Neural cell (in vitro differentiated cells): Measurements from ENCODE around the gene STUM. TPM values are rescaled to one million over a fixed set of nuclear protein-coding genes. Genes with fewer than 3 reads are reported as not detected.
"Not testable (repeated sequence)": the region's sequence is repeated elsewhere in the genome, so short reads cannot be mapped to it uniquely, and the experiment has no call there.

Source experiments
- H2AFZ ChIP-seq: fragments of 200-600, 300-800 bp; sonication (generic), shearing (Covaris generic); 2 replicates; pipeline ENCODE4 v1.6.0; 2014; ENCODE audit warnings: low read depth, mild to moderate bottlenecking, antibody characterized with exemption, low read length, moderate library complexity
- H3F3A ChIP-seq: fragments of 200-600 bp; shearing (Covaris generic); 2 replicates; pipeline ENCODE4 v1.6.1; 2016; ENCODE audit warnings: mild to moderate bottlenecking, moderate library complexity, mixed read lengths, antibody characterized with exemption, low read length; ENCODE audit not compliant: insufficient read depth, poor library complexity, severe bottlenecking
- H3K27ac ChIP-seq: fragments of 200-600, 300-800 bp; sonication (generic), shearing (Covaris generic); 2 replicates; pipeline ENCODE4 v1.5.1; 2014; ENCODE audit warnings: mild to moderate bottlenecking, low read length, moderate library complexity
- H3K27me3 ChIP-seq: fragments of 300-800, 200-600 bp; sonication (generic), shearing (Covaris generic); 2 replicates; pipeline ENCODE4 v1.6.0; 2014; ENCODE audit warnings: mild to moderate bottlenecking, low read depth, low read length, moderate library complexity; ENCODE audit not compliant: insufficient read depth
- H3K36me3 ChIP-seq: fragments of 300-800, 200-600 bp; sonication (generic), shearing (Covaris generic); 2 replicates; pipeline ENCODE4 v1.5.1; 2014; ENCODE audit warnings: mild to moderate bottlenecking, antibody characterized with exemption, low read length, moderate library complexity; ENCODE audit not compliant: insufficient read depth
- H3K4me2 ChIP-seq: fragments of 300-800, 200-600 bp; sonication (generic), shearing (Covaris generic); 2 replicates; pipeline ENCODE4 v1.6.0; 2014; ENCODE audit warnings: mild to moderate bottlenecking, low read length
- H3K4me3 ChIP-seq: fragments of 300-800, 200-600 bp; sonication (generic), shearing (Covaris generic); 2 replicates; pipeline ENCODE4 v1.5.1; 2014; ENCODE audit warnings: mild to moderate bottlenecking, low read length, moderate library complexity
- H3K79me2 ChIP-seq: fragments of 200-600 bp; shearing (Covaris generic); replicated peaks from 2 replicates; pipeline ENCODE4 v1.6.0; 2014; ENCODE audit warnings: mild to moderate bottlenecking, low read length, moderate library complexity; ENCODE audit not compliant: insufficient read depth
- H3K9ac ChIP-seq: fragments of 300-800, 200-600 bp; sonication (generic), shearing (Covaris generic); 2 replicates; pipeline ENCODE4 v1.6.1; 2016; ENCODE audit warnings: mild to moderate bottlenecking, low read length, mixed read lengths
- H3K9me2 ChIP-seq: fragments of 200-600 bp; shearing (Covaris generic); 2 replicates; pipeline ENCODE4 v1.6.1; 2016; ENCODE audit warnings: mild to moderate bottlenecking, low read length, mixed read lengths; ENCODE audit not compliant: insufficient read depth
- H3K9me3 ChIP-seq: fragments of 200-600, 300-800 bp; sonication (generic), shearing (Covaris generic); 2 replicates; pipeline ENCODE4 v1.6.1; 2016; ENCODE audit warnings: mild to moderate bottlenecking, mixed run types, low read length, moderate library complexity, mixed read lengths
- H4K20me1 ChIP-seq: fragments of 200-600 bp; shearing (Covaris generic); 2 replicates; pipeline ENCODE4 v1.6.1; 2016; ENCODE audit warnings: mild to moderate bottlenecking, mixed run types; ENCODE audit not compliant: insufficient read depth
- EP300 ChIP-seq: fragments of 450-650 bp; conservative IDR thresholded peaks from 2 replicates; pipeline ENCODE4 v1.6.1; 2014; ENCODE audit warnings: antibody characterized with exemption, mild to moderate bottlenecking, moderate library complexity; ENCODE audit not compliant: poor library complexity, severe bottlenecking
- EZH2 ChIP-seq: fragments of 200-600, 300-800 bp; shearing (Covaris generic), sonication (generic); IDR thresholded peaks from 2 replicates; pipeline ENCODE4 v1.6.1; 2014; ENCODE audit warnings: antibody characterized with exemption, low read length, borderline replicate concordance, mild to moderate bottlenecking; ENCODE audit not compliant: insufficient read depth, poor library complexity, severe bottlenecking
- MXI1 ChIP-seq: fragments of 450-650 bp; conservative IDR thresholded peaks from 2 replicates; pipeline ENCODE4 v1.6.1; 2014; ENCODE audit warnings: antibody characterized with exemption, mild to moderate bottlenecking; ENCODE audit not compliant: poor library complexity, severe bottlenecking
- POLR2AphosphoS5 ChIP-seq: IDR thresholded peaks from 2 replicates; pipeline ENCODE4 v1.6.1; 2012
- RAD21 ChIP-seq: fragments of 450-650 bp; conservative IDR thresholded peaks from 2 replicates; pipeline ENCODE4 v1.6.1; 2014; ENCODE audit warnings: antibody characterized with exemption, mild to moderate bottlenecking, moderate library complexity
- SMC3 ChIP-seq: fragments of 450-650 bp; conservative IDR thresholded peaks from 2 replicates; pipeline ENCODE4 v1.6.1; 2014; ENCODE audit warnings: antibody characterized with exemption, mild to moderate bottlenecking, moderate library complexity; ENCODE audit not compliant: poor library complexity
- TAF1 ChIP-seq: IDR thresholded peaks from 2 replicates; pipeline ENCODE4 v1.6.1; 2012; ENCODE audit warnings: low read depth
- polyA minus RNA-seq: library from RNA; depleted of rRNA, polyadenylated mRNA; stranded (reverse); fragments of >200 nt; gene quantifications from 2 replicates; pipeline ENCODE4 v1.2.3, GENCODE V29; 2014
- polyA plus RNA-seq: library from polyadenylated mRNA; depleted of rRNA; stranded (reverse); fragments of >200 nt; gene quantifications from 2 replicates; pipeline ENCODE4 v1.2.3, GENCODE V29; 2014
- TF ChIP-seq, protein P1 (sequence below): fragments of 450-650 bp; IDR thresholded peaks from 2 replicates; pipeline ENCODE4 v1.5.1; 2014; ENCODE audit warnings: antibody characterized with exemption, mild to moderate bottlenecking, moderate library complexity; ENCODE audit not compliant: poor library complexity, severe bottlenecking
- TF ChIP-seq, protein P2 (sequence below): IDR thresholded peaks from 2 replicates; pipeline ENCODE4 v1.6.1; 2012; ENCODE audit warnings: borderline replicate concordance

STUM gene, protein sequence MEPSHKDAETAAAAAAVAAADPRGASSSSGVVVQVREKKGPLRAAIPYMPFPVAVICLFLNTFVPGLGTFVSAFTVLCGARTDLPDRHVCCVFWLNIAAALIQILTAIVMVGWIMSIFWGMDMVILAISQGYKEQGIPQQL
- 0.44 and 0.52 TPM in 2 replicates for polyA plus RNA-seq
- 0.49 and 0.69 TPM in 2 replicates for polyA minus RNA-seq

DNA sequence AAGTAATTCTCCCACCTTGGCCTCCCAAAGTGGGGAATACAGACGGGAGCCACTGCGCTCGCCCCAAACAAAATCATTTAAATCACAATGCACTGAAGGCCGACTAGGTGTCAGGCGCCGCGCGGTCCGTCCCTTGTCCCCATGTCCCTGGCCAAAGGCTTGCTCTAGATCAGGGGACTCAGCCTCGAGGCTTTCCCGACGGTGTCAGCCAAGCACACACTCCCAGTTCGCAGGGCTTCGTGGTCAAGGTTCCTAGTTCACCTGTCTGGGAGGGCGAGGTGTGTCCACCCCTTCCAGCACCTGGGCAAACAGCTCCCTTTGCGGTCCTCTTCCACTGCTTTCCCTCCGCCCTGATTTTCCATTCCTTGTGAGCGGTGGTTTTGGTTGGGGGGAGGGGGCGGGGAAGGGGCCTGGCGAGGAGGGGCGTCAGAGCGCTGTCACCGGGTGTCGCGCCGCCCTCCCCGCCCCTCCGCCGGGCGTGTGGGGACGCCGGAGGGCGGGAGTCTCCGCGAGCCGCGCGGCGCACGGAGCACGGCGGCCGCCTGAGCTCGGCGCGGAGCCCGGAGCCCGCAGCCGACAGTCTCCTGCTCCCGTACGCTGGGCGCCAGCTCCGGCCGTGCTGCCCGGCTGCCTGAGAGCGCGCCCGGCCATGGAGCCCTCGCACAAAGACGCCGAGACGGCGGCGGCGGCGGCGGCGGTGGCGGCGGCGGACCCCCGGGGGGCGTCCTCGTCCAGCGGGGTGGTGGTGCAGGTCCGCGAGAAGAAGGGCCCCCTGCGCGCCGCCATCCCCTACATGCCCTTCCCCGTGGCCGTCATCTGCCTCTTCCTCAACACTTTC is at the start of gene STUM:
Gene STUM, plus strand, starts transcription at position 509 of the 838 bp plus-strand sequence. Its CDS starts 141 bp downstream, at position 650.
- Histone ChIP-seq H4K20me1 (no peaks in the 10 kb centered on the region), H3K4me3 (peak within 1 kb of the TSS; percentile 71), H3K9ac (peak within 1 kb of the TSS; percentile 48), H3K9me2 (no peaks in the 10 kb centered on the region), H3K9me3 (no peaks in the 10 kb centered on the region), H3K27me3 (peaks cover 51% of the 10 kb centered on the region), H3K27ac (no peak within 1 kb of the TSS), H2AFZ (no peak within 1 kb of the TSS), H3K36me3 (no peaks in the 10 kb centered on the region), H3K79me2 (no peaks in the 10 kb centered on the region), H3F3A (no peaks in the 10 kb centered on the region), H3K4me2 (peak within 1 kb of the TSS; percentile 65)
- peak; percentile 13 for TF ChIP-seq EZH2
- peak; percentile 11 for TF ChIP-seq RAD21
- TF ChIP-seq, protein P1, sequence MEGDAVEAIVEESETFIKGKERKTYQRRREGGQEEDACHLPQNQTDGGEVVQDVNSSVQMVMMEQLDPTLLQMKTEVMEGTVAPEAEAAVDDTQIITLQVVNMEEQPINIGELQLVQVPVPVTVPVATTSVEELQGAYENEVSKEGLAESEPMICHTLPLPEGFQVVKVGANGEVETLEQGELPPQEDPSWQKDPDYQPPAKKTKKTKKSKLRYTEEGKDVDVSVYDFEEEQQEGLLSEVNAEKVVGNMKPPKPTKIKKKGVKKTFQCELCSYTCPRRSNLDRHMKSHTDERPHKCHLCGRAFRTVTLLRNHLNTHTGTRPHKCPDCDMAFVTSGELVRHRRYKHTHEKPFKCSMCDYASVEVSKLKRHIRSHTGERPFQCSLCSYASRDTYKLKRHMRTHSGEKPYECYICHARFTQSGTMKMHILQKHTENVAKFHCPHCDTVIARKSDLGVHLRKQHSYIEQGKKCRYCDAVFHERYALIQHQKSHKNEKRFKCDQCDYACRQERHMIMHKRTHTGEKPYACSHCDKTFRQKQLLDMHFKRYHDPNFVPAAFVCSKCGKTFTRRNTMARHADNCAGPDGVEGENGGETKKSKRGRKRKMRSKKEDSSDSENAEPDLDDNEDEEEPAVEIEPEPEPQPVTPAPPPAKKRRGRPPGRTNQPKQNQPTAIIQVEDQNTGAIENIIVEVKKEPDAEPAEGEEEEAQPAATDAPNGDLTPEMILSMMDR, result no peak

DNA sequence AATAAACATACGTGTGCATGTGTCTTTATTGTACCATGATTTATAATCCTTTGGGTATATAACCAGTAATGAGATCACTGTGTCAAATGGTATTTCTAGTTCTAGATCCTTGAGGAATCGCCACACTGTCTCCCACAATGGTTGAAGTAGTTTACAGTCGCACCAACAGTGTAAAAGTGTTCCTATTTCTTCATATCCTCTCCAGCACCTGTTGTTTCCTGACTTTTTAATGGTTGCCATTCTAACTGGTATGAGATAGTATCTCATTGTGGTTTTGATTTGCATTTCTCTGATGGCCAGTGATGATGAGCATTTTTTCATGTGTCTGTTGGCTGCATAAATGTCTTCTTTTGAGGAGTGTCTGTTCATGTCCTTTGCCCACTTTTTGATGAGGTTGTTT is 48.9 kb upstream of the STUM start:
- H2AFZ ChIP-seq, result not testable (repeated sequence)

DNA sequence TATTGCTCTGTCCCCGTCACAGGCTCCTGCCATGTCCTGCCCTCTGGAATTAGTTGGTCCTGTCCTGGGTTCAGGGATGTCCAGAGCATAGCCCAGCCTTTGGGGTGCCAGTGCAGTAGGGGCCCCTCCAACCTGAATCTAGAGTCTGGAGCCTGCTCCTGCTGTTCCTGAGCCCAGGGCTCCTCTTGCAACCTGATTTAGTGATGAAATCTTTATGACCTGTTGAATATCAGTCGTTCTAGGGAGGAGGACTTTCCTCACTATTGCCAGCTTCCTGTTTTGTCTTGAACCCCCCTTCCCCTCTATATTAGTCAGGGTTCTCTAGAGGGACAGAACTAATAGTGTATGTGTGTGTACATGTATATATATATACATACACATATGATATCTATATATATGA is 42.5 kb upstream of the STUM start:
- Histone ChIP-seq H2AFZ (no peak overlapping the region), H3K9ac (no peak overlapping the region), H3K4me3 (no peak overlapping the region), H3F3A (no peaks in the 10 kb centered on the region), H3K4me2 (no peak overlapping the region), H3K79me2 (no peaks in the 10 kb centered on the region), H3K36me3 (no peaks in the 10 kb centered on the region), H3K9me2 (no peaks in the 10 kb centered on the region), H3K27ac (no peak overlapping the region), H3K27me3 (no peaks in the 10 kb centered on the region), H3K9me3 (no peaks in the 10 kb centered on the region), H4K20me1 (no peaks in the 10 kb centered on the region)
- no peak for TF ChIP-seq EP300
- TF ChIP-seq TAF1, result no peak
- TF ChIP-seq, protein P1, result no peak
- no peak for TF ChIP-seq MXI1
- no peak for TF ChIP-seq POLR2AphosphoS5
- TF ChIP-seq EZH2, result no peak
- TF ChIP-seq RAD21, result no peak
- no peak for TF ChIP-seq SMC3
- TF ChIP-seq, protein P2, sequence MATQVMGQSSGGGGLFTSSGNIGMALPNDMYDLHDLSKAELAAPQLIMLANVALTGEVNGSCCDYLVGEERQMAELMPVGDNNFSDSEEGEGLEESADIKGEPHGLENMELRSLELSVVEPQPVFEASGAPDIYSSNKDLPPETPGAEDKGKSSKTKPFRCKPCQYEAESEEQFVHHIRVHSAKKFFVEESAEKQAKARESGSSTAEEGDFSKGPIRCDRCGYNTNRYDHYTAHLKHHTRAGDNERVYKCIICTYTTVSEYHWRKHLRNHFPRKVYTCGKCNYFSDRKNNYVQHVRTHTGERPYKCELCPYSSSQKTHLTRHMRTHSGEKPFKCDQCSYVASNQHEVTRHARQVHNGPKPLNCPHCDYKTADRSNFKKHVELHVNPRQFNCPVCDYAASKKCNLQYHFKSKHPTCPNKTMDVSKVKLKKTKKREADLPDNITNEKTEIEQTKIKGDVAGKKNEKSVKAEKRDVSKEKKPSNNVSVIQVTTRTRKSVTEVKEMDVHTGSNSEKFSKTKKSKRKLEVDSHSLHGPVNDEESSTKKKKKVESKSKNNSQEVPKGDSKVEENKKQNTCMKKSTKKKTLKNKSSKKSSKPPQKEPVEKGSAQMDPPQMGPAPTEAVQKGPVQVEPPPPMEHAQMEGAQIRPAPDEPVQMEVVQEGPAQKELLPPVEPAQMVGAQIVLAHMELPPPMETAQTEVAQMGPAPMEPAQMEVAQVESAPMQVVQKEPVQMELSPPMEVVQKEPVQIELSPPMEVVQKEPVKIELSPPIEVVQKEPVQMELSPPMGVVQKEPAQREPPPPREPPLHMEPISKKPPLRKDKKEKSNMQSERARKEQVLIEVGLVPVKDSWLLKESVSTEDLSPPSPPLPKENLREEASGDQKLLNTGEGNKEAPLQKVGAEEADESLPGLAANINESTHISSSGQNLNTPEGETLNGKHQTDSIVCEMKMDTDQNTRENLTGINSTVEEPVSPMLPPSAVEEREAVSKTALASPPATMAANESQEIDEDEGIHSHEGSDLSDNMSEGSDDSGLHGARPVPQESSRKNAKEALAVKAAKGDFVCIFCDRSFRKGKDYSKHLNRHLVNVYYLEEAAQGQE, result no peak

More for the DNA sequence above, 48.9 kb upstream of the STUM start:
- H3K4me2 ChIP-seq, H3K27ac ChIP-seq, H3K9me2 ChIP-seq, H4K20me1 ChIP-seq, H3K9ac ChIP-seq, H3K27me3 ChIP-seq, H3K36me3 ChIP-seq, H3K9me3 ChIP-seq, H3K79me2 ChIP-seq, H3K4me3 ChIP-seq, H3F3A ChIP-seq: not testable (repeated sequence)
